ENCODE results near the gene TSEN2.
"Not testable (repeated sequence)": the region's sequence is repeated elsewhere in the genome, so short reads cannot be mapped to it uniquely, and the experiment has no call there.

The TSEN2 gene

DNA sequence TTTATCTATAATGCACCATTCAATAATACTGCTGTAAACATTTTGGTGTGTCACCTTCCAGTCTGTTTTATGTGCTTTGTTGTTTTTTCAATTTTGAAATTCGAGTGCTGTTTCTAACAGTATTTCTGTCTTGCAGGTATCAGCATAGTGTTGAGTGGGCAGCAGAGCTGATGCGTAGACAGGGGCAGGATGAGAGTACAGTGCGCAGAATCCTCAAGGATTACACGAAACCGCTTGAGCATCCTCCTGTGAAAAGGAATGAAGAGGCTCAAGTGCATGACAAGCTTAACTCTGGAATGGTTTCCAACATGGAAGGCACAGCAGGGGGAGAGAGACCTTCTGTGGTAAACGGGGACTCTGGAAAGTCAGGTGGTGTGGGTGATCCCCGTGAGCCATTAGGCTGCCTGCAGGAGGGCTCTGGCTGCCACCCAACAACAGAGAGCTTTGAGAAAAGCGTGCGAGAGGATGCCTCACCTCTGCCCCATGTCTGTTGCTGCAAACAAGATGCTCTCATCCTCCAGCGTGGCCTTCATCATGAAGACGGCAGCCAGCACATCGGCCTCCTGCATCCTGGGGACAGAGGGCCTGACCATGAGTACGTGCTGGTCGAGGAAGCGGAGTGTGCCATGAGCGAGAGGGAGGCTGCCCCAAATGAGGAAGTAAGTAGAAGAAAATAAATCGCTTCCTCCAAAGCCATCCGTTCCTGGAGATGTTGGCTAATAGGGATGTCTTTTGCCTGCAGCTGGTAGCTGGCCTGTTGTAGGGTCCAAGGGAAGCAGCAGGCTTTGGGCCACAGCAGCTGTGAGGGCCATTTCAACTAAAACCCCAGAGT is 19.1 kb downstream of the TSEN2 start:
- no peak for DNase-seq (ENCODE audit: low read depth)

- no peak for DNase-seq (ENCODE audit: low read depth)
Observed at GRCh38 chr3:12506201-12506709, 22.0 kb downstream of the TSEN2 start.

DNA sequence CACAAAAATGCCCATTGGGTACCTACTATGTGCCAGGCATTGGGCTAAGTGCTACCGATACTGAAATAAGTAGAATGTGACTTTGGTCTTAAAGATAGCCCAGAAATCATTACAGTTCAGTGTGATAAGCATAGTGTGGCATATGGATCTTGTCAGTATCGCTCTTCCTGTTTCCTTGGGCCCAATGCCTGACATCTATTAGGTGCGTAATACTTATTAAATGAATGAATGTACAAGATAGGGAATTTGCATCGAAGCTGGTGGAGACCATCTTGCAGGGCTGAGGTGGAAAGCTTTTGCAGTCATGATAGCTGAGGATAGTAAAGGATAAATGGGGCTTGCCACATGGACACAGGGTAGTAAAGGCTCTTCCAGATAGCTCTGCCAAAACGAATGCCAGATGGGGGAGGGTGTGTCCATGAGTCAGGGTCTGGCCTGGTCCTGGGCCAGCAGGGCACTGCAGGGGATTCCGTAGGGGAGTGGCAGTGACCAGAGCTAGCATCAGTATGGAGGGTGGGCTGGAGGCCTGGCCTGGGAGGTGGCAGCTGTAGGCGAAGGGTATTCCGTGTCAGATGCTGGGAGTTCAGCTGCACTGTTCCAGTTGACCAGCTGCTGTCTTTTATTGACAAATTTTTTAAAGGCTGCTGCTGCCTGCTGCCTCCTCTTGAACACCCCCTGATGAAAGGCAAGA is 23.5 kb downstream of the TSEN2 start:
- DNase-seq (ENCODE audit: low read depth), result peak; percentile 60

- DNase-seq (ENCODE audit: low read depth), result peak; percentile 96
Observed at GRCh38 chr3:12508291-12508700, 24.0 kb downstream of the TSEN2 start.

- DNase-seq (ENCODE audit: low read depth), result no peak
Observed at GRCh38 chr3:12509466-12509865, 25.2 kb downstream of the TSEN2 start.

DNA sequence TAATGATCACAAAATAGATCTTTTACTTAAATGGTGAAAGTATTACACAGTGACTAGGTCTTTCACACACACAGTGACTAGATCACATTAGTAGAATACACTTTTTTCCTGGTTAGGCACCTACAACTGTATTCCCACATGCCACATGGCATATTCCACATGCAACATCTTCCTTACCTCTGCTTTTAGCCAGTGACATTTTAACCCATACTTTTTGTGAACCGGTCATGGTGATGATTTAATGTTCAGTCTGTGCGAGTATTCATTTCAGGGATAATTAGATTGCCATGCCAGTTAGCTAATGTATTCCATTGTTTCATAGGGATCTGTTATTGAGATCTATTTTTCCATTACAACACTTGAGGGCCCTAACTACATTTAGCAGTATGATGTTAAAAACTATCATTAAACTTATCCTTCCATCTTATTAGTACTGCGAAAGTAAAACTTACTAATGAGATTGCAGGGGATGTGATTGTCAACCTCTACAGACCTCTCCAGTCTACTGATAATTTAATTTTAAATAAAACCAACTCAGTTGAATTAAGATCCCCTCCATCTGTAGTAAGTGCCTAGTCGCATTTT is 28.3 kb downstream of the TSEN2 start:
- DNase-seq (ENCODE audit: low read depth), result no peak

- DNase-seq (ENCODE audit: low read depth), result no peak
Observed at GRCh38 chr3:12513694-12514446, 29.6 kb downstream of the TSEN2 start.

GRCh38 chr3:12515631-12516030 is 31.4 kb downstream of the TSEN2 start:
- DNase-seq (ENCODE audit: low read depth), result no peak

GRCh38 chr3:12516873-12517272 is 32.6 kb downstream of the TSEN2 start:
- DNase-seq (ENCODE audit: low read depth), result no peak

DNA sequence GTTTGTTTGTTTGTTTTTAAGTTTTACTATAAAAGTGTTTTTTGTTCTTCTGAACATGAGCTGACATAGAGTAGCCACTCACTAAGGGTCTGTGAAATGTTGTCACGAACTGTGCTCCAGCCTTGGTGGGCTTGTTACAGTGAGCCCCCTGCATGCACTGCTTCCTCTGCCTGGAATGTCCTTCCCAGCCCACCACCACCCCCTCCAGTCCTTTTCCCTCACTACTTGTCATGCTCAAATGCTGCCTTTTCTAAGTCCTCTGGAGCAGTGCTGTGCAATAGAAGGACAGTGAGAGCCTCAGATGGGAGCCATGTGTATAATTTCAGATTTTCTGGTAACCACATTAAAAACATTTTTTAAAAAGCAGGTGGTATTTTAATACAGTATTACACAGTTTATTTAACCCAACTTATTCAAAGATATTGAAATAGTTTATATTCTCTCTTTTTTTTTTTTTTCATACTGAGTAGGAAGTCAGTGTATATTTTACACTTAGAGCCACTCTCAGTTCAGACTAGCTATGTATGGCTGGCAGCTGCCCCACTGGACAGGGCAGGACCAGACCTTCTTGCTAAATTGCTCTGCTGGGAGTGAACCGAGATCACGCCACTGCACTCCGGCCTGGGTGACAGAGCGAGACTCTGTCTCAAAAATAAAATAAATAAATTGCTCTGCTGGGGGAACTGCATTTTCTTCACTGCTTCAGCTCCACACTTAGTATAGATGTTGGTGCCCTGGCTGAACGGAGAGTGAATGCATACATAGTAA is 34.2 kb downstream of the TSEN2 start:
- no peak for DNase-seq (ENCODE audit: low read depth)

DNA sequence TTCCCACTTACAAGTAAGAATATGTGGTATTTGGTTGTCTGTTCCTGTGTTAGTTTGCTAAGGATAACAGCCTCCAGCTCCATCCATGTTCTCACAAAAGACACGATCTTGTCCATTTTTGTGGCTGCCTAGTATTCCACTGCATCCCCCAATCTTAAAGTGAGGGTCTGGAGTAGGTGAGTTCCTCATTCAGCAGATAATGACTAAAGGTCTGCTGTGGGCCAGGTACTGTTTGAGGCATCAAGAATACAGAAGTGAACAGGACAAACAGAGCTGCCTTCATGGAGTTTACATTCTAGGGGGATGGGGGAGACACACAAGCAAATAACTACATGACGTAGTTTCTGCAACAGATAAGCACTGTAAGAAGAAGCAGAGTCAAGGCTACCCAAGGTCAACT is 36.7 kb downstream of the TSEN2 start:
- no peak for DNase-seq (ENCODE audit: low read depth)

GRCh38 chr3:12522721-12523120 is 38.4 kb downstream of the TSEN2 start:
- DNase-seq (ENCODE audit: low read depth), result no peak

GRCh38 chr3:12527757-12528143 is 43.5 kb downstream of the TSEN2 start:
- no peak for DNase-seq (ENCODE audit: low read depth)

DNA sequence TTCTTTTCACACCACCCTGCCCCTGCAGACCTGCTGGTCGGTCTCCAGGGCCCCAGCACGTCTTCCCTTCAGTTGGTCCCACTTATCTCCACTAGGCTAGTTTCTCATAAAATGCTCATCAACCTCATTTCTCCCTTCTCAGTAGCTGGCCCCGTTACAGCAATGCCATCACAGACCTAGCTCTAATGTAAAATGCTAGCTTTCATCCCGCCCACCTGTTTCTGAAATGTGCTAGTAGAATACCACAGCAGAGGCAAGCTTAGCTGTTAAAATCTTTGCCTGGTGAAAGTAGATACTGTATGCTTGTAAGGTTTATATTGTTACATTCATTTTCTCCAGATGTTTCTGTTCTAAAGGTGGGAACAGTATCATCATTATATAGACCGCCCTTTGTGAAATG is 47.9 kb downstream of the TSEN2 start:
- DNase-seq (ENCODE audit: low read depth), result no peak

DNA sequence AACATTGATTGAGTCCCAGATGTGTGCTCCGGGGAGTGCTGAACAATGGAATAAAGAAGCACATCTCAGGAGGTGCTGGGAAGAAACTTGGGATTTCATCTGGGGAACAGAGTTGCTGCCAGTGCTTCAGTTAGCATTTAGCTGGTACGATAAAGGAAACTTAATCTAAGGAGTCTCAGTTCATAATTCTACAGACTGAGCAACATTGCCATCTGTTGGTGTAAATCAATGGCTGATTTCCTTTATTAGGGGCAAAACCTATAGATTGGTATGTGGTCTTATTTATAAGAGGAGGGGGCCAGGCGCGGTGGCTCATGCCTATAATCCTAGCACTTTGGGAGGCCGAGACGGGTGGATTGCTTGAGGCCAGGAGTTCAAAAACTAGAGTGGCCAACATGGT is 52.1 kb downstream of the TSEN2 start:
- DNase-seq (ENCODE audit: low read depth), result peak; percentile 5

GRCh38 chr3:12541625-12542024 is 57.3 kb downstream of the TSEN2 start:
- peak; percentile 7 for DNase-seq (ENCODE audit: low read depth)

DNA sequence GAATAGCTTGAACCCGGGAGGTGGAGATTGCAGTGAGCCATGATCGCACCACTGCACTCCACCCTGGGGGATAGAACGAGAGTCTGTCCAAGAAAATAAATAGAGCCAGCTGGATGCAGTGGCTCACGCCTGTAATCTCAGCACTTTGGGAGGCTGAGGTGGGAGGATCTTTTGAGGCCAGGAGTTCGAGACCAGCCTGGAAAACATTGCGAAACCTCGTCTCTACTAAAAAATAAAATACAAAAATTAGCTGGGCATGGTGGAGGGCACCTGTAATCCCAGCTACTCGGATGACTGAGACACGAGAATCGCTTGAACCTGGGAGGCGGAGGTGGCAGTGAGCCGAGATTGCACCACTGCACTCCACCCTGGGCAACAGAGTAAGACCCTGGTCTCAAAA is 59.2 kb downstream of the TSEN2 start:
- DNase-seq (ENCODE audit: low read depth), result not testable (repeated sequence)

- no peak for DNase-seq (ENCODE audit: low read depth)
Observed at GRCh38 chr3:12544652-12545472, 60.6 kb downstream of the TSEN2 start.

DNA sequence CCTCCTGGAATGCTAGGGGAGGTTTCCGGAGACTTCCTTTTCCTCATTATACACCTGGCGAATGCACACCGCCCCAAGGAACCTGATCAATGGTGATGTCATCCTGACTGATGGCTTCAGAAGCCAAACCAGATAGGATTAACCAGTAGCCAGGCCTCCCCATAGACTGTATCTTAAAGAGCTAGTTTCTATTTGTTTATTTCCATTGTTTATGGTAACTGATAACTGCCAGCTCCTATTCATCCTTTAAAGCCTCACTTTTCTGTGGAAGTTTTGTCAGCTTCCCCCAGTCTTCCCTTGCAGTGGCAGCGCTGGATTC is 61.2 kb downstream of the TSEN2 start, which contains the start of gene MKRN2OS:
TSS of gene MKRN2OS (minus strand) at position 27 of the 319 bp plus-strand sequence. CDS start 35 bp downstream, outside the sequence.
- peak; percentile 4 for DNase-seq (ENCODE audit: low read depth)

GRCh38 chr3:12549971-12550760 is 65.9 kb downstream of the TSEN2 start:
- DNase-seq (ENCODE audit: low read depth), result no peak
